Measurements from ENCODE around the gene CIAPIN1. TPM values are rescaled to one million over a fixed set of nuclear protein-coding genes. Genes with fewer than 3 reads are reported as not detected.

CIAPIN1 gene
- total RNA-seq, 4 donors from 2014 or later, result 37.7 to 65.5 (median 46.2) TPM

GRCh38 chr16:57390636-57391295, 56.4 kb downstream of the CIAPIN1 start:
- H3K4me3 ChIP-seq, result no peak overlapping the region
- no peak for DNase-seq
- no peaks in the 10 kb centered on the region for H3K36me3 ChIP-seq
- TF ChIP-seq CTCF (IDR thresholded peaks at IDR 0.05), result no peak
- TF ChIP-seq POLR2A (IDR thresholded peaks at IDR 0.05), result no peak
- no peaks in the 10 kb centered on the region for H3K27me3 ChIP-seq
- H3K9me3 ChIP-seq, result no peaks in the 10 kb centered on the region
- no peak overlapping the region for H3K27ac ChIP-seq
- H3K4me1 ChIP-seq, result no peaks in the 10 kb centered on the region

- H3K36me3 ChIP-seq, result no peaks in the 10 kb centered on the region
- H3K4me3 ChIP-seq, result no peak overlapping the region
- no peaks in the 10 kb centered on the region for H3K9me3 ChIP-seq
- DNase-seq, result no peak
- no peak overlapping the region for H3K27ac ChIP-seq
- TF ChIP-seq CTCF (IDR thresholded peaks at IDR 0.05) (no peak), POLR2A (IDR thresholded peaks at IDR 0.05) (no peak)
- no peaks in the 10 kb centered on the region for H3K27me3 ChIP-seq
- H3K4me1 ChIP-seq, result peaks cover 0 to 10% (median 6%) of the 10 kb centered on the region in 4 donors
Measured at GRCh38 chr16:57389087-57389468, 58.1 kb downstream of the CIAPIN1 start.

- Histone ChIP-seq H3K4me1 (peaks cover 0 to 15% (median 8%) of the 10 kb centered on the region in 4 donors), H3K27me3 (no peaks in the 10 kb centered on the region), H3K36me3 (no peaks in the 10 kb centered on the region), H3K9me3 (no peaks in the 10 kb centered on the region), H3K27ac (no peak overlapping the region), H3K4me3 (no peak overlapping the region)
- TF ChIP-seq CTCF (IDR thresholded peaks at IDR 0.05) (no peak), POLR2A (IDR thresholded peaks at IDR 0.05) (no peak)
- DNase-seq, result no peak
Measured at GRCh38 chr16:57388359-57389086, 58.7 kb downstream of the CIAPIN1 start.

GRCh38 chr16:57387598-57388354, 59.4 kb downstream of the CIAPIN1 start:
- no peak for DNase-seq
- Histone ChIP-seq H3K4me3 (no peak overlapping the region), H3K4me1 (peaks cover 0 to 15% (median 8%) of the 10 kb centered on the region in 4 donors), H3K27me3 (no peaks in the 10 kb centered on the region), H3K27ac (no peak overlapping the region), H3K9me3 (no peaks in the 10 kb centered on the region), H3K36me3 (no peaks in the 10 kb centered on the region)
- TF ChIP-seq POLR2A (IDR thresholded peaks at IDR 0.05), result no peak
- TF ChIP-seq CTCF (IDR thresholded peaks at IDR 0.05), result no peak

- H3K4me1 ChIP-seq, result peaks cover 0 to 15% (median 8%) of the 10 kb centered on the region in 4 donors
- no peaks in the 10 kb centered on the region for H3K36me3 ChIP-seq
- DNase-seq, result no peak
- H3K27me3 ChIP-seq, result no peaks in the 10 kb centered on the region
- no peak overlapping the region for H3K4me3 ChIP-seq
- no peak for TF ChIP-seq POLR2A (IDR thresholded peaks at IDR 0.05)
- no peak for TF ChIP-seq CTCF (IDR thresholded peaks at IDR 0.05)
- no peaks in the 10 kb centered on the region for H3K9me3 ChIP-seq
- no peak overlapping the region for H3K27ac ChIP-seq
Measured at GRCh38 chr16:57386381-57386951, 60.7 kb downstream of the CIAPIN1 start.
